GM19324 (cell line): ENCODE data around the gene PLCG1.

Experiments used
- ATAC-seq: cut with Tn5 transposase; IDR thresholded peaks from one replicate; pipeline ENCODE4 v1.9.1; 2021; ENCODE audit warnings: mild to moderate bottlenecking, moderate library complexity; ENCODE audit not compliant: unreplicated experiment, low FRiP score

PLCG1 gene

DNA sequence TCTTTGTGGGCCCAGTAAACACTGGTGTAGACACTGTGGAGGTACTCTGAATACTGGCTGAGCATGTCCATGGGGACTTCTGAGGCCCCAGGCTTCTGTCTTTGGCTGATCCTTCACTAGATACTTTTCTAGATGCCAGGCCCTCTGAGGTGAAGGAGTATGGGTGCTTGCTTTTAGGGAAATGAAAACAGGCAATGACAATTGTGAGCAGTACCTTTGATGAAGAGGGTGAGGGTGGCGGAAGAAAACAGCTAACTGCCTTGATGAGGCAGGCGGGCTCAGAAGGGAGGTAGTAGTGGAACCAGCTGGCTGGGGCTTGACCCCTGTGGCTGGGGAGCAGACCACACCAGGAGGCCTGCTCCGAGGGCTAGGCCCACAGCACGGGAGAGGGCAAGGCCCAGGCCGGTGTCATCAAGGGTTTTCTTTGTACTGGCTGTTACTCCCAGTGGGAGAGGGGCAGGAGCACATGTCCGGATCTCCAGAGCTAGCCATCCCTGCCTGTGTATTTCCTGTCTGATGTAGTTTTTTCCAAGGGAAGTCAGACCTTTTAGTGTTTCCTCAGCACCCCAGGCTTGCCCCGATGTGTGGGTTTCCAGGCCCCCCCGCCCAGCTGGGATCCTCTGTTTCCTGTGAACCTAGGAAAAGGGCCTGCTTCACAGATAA is 3.9 kb downstream of the PLCG1 start:
- ATAC-seq, result no peak

DNA sequence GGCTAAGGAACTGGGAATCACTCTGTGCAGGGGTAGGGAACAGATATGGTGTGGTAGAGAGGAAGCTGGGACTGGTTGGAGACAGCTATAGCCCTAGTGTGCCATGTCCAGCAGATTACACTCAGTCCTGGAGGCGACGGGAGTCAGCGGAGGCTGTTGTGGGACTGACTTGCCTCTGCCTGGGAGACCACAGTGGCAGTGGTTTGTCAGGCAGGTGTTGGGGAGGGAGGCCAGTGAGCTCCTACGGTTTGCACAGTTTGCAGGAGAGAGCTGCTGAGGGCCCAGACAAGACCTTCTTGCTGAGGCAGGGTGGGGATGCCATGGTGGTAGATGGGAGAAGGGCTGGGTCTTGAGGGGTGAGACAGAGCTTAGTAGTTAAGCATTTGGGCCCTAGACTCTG is 4.9 kb downstream of the PLCG1 start:
- ATAC-seq, result no peak

DNA sequence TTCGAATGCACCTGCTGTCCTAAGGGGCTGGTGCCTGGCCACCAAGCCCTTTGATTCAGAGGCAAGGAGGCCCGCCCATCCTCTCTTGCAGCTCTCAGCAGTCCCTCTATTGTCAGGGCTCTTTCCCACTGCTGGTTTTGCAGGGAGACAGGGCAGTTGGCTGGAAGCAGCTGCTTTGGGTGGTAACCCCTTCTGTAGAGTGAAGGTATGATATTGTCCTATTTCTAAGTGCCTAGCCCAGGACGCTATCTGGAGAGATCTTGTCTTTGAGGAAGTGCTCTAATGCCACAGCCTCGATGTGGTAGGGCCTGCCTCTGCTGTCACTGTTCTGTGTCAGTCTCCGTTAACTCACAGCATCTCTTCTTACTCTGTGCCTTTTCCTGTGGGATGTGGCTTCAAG is 5.6 kb downstream of the PLCG1 start:
- ATAC-seq, result no peak

DNA sequence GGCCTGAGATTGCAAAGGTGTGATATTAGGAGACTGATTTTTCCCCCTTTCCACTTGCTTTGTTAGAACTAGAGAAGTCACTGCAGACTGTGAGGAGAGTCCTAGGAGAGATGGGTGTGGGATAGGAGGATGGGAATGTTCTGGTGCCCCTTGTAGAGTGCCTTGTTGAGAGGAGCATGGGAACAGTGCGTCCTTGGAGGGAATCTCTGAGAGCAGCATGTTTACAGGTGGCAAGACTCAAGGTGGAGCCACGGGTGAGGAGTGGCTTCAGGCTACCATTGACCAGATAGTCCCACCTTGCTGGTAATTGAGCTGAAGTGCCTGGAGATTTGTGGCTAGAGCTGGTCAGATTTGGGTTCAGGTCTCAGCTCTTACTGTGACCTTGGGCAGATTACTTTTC is 6.0 kb downstream of the PLCG1 start:
- no peak for ATAC-seq

DNA sequence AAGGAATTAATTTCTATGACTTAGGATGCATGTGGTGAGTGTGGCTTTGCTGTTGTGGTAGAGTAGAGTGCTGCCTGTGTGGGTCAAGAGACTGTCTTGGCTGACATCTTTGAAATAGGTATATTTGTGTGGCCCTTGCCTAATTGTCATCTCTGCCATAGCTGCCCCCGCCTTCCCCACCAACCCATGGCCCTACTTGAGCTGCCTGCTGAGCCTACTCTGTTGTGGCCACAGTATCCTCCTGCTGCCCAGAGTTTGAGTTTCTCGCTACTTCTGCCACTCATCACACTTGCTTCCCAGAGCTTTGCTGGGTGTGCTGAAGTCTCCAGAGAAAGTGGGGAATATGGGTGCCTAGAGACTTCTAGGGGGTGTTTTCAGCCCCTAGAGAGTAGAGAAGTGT is 8.0 kb downstream of the PLCG1 start:
- no peak for ATAC-seq

DNA sequence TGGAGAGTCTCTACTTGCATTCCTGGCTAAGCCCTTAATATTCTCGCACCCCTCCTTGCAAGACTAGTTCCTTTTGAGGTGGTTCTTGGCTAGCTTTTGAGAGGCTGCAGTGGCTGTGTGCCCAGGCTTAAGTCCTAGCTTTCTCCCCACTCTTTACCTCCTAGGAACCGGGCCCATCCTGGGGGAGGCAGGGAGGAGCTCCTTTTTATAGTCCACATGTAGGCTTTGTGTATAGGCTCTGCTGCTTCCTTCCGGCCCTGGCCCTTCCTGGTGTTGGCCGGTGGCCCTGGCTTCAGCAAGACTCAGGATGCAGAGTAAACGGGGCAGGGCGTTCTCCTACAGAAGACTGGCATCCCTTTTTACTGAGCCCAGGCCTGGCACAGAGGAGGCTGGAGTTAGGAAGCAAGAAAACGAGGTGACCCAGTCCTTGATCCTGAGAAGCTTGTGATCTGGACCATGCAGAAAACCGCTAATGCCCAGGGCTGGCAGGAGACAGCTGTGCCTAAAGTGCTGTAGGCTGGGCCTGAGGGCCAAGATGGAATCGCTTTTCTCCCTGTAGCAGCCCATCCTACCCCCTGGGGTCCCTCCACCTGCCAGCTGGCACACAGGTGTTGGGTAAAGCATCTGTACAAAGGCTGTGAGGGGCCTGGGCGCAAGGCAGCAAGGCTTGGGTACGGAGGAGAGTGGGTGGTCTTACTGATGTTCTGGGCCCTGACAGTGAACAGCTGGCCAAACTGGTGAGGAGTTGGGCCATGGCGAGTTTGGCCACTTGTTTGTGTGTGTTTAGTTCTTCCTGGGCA is 8.7 kb downstream of the PLCG1 start:
- ATAC-seq, result no peak

DNA sequence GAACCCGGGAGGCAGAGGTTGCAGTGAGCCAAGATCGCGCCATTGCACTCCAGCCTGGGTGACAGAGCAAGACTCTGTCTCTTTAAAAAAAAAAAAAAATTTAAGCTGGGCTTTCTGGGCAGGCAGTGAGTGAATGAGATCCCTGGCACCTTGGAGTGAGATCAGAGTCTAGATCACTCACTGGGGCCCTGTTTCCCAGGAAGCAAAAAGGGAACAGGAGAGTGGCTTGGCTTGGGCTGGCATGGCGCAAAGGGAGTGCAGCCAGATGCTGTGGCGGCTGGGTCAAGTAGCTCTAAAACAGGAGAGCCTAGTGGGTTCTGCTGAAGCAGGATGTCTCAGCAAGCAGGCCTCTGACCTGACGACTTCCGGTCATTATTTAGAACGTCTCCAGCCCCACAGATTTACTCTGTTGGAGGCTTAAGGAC is 10.4 kb downstream of the PLCG1 start:
- no peak for ATAC-seq

DNA sequence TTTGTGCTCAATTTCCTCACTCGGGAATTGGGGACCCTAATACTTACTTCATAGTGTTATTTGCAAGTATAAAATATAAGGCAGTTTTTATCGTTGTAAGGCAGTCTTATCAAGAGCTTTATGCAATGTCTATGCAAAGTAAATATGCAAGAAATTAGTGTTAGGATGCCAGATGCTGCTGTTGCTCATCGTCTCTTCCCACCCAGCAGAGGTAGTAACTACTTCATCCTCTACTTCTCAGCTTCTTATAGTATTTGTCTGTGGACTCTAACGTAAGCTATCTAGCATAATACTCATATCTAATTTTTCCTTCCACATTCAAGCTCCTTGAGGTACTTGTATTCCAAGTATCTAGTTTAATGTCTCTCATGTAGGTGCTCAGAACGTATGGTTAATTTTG is 11.6 kb downstream of the PLCG1 start:
- no peak for ATAC-seq

DNA sequence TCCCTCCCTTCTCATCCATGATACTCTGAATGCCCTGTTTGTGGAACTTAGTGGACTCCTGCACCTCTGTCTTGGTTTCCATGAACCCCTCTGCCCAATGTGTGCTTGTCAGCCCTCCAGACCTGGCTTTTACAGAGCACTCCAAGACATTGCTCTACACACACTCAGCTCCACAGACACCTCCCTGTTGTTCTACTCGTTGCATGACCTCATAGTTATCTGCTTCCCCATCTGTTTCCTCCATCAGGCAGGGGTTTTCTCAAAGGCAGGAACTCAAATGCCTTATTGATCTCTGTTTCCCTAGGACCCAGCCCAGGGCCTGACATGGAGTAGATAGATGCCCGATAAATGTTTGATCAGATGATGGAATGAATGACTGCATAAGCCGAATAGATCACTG is 13.3 kb downstream of the PLCG1 start:
- no peak for ATAC-seq

DNA sequence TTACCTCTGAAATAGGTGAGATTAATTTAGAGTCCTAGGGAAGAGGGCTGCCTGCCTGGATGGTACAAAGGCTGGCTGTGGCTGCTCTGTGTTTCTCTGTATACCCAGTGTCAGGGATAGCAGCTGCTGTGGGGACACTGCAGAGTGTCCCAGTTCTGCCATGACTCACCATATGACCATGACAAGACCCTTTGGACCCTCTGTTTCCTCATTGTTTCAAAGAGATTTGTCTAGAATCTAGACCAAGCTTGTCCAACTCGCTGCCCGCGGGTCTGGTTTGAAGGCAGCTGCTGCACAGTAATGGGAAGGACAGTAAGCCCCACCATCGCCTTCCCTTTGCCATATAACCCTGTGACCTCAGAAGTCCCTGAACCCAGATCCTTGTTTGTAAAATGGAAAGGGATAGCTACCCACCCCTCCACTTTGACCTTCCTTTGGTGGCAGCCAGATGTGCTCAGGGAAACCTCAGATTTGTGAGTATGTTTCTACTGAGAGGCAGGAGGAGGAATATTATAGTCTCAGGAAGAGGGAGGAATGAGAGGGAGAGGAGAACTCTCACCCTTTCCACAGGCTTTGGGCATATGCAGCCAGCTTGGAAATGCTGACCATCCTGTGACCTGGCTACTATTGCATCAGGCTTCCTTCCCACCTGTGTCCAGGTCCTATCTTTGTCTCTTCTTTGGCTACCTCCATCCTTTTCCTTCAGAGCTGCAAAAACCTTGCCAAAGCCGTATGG is 14.0 kb downstream of the PLCG1 start:
- ATAC-seq, result no peak

DNA sequence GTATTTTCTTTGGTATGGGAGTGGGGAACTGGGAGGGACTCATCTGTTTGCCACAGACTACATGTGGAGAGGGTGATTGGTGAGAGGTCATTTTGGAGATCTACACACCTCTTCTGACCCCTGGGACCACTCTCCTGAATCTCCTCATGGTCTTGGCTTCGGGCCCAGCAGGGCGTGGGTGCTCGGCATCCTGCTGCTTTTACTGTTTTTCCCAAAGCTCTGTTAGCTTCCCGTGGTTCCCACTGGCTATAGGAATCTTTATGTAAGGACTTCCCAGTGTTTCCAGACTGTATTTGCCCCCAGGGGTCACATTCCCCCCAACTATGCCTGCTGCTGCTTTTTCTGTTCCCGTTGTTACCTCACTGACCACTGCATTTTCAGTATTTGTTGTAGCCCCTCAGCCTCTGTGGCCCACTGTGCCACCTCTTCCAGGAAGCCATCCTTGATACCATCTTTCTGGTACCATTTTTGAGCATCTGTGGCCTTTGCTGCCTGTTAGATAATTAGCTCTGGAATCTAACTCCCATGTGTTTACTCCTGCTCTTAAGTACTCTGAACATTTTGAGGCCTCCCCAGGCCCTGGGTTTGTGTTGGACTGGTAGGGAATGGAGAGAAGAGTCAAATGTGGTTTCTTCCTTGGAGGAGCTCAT is 14.9 kb downstream of the PLCG1 start:
- ATAC-seq, result no peak

DNA sequence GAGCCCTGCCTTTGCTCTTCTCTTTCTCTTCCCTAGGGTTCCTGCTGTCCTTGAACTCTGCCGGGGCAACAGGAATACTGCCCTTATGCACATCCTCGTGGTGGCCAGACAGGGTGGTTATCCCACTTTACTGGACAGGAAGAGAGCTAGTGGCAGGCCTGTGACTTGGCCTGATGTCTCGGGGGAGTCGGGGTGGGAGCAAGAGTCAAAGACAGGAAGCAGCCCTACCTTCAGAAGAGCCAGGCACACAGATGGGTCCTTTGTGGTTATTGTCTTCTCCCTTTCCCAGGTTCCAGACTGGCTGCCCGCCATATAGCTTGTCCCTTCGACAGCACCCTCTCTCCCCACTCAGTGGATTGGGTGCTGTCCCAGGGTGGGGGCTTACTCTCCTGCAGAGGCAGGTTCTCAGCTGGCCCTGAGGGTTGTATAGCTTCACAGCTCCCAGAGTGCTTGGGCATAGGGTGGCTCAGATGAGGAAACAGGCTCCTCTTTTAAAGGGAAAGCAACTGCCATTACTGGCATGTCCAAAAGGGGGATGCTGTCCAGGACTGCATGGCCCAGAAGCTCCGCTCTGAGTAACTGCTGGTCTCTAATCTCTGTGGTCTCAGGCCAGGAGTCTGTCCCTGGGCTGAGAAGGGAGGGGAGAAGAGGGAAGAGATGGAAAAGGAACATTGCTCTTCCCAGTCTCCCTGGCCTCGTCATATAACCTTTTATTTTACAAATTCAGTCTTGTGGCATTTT is 17.3 kb downstream of the PLCG1 start:
- no peak for ATAC-seq

DNA sequence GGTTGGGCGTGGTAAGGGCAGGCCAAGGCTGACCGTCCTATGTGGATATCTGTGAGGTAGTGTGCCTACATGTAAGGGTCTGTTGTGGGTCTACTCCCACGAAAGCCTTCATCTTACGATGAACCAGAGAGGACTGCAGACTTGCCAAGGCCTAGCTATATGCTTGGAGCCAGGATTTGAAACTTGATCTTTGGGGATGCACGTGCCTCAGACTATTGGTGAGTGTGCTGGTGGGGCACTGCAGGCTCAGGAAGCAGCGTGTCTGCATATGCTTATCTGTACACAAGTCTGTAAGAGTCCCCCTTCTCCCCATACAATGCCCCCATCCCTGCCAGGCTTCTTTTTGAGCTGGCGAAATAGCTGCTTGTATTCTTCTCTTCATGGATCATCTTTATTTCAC is 17.9 kb downstream of the PLCG1 start:
- no peak for ATAC-seq

DNA sequence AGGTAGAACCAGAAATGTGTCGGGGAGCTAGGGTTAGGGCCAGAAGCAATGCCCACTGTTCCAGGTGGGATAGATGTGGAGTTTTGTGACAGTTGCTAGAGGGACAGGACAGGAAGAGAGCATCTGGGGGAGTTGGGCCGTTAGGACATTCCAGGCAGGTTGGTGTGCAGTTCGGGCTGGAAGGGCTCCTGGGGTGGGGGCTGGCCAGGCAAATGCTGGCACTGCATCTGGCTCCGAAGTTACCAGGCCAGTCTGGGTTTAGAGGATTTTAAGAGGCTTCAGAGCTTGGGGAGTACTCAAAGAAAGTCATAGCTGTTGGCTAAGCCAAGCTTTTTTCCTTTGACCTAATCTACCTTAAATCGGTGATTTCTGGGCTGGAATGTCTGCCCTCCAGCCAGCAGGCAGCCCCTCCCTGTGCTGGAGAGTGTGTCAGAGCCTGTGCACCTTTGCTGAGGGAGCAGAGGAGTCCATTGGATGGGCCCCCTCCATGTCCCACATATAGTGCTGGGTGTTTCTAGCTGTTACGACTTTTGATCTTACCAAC is 20.8 kb downstream of the PLCG1 start:
- ATAC-seq, result no peak

DNA sequence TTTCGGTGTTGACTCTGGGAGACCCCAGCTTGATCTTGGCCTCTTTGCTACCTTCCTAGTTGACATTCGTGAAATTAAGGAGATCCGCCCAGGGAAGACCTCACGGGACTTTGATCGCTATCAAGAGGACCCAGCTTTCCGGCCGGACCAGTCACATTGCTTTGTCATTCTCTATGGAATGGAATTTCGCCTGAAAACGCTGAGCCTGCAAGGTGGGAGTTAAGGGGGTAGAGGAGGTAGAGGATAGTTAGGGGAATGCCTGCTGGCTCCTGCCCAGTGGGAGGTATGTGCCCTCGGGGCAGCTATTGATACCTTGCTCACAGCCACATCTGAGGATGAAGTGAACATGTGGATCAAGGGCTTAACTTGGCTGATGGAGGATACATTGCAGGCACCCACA is 22.2 kb downstream of the PLCG1 start:
- ATAC-seq, result no peak

DNA sequence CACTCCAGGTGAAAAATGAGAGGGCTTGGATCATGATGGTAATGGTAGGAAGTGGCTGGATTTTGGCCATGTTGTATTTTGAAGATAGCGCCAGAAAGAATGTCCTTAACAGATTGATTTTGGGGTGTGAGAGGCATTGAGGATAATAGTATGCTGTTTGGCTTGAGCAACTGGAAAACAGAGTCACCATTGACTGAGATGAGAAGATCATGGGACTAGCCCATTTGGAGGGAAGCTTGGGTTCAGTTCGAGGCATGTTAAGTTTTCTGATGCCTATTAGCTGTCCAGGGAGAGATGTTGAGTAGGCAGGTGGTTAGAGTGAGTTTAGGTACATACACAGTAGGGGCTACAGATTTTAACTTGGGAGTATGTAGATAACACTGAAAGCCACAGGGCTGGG is 23.3 kb downstream of the PLCG1 start:
- no peak for ATAC-seq

DNA sequence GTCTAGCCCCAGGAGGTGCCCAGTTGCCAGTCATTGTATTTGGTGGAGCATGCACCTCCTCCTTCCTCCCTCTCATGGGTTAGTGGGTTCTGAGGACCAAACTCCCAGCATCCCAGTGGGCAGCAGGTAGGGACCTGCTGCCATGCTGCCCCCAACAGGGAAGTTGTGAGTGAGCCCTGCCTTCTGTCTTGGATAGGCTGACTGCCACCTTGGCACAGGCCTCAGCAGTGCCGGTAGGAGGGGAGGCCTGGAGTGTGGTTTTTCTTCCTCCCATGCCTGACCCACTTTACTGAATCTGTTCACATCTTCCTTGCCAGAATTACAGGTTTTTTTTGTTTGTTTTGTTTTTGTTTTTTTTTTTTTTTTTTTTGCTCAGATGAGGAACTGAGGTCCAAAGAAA is 24.5 kb downstream of the PLCG1 start:
- no peak for ATAC-seq

DNA sequence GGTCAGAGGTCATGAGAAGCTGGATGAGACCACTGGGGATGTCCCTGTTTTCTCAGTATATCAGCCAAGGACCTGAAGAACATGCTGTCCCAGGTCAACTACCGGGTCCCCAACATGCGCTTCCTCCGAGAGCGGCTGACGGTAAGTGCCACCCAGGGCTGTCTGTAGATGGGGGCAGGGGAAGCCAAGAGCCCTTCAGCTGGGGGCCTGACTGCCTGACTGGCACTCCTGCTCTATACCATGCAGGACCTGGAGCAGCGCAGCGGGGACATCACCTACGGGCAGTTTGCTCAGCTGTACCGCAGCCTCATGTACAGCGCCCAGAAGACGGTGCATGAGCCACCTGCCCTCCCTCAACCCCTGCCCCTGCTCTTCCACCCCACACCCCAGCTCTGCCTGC is 25.1 kb downstream of the PLCG1 start:
- ATAC-seq, result no peak

DNA sequence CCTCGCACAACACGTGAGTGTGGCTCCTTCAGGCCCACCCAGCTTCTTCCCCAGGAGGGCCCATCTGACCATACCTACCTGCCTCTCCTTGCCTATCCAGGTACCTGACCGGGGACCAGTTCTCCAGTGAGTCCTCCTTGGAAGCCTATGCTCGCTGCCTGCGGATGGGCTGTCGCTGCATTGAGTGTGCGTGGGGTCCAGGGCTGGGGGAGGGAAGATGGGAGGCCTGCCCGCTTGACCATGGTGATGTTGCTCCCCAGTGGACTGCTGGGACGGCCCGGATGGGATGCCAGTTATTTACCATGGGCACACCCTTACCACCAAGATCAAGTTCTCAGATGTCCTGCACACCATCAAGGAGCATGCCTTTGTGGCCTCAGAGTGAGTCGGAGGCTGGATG is 26.5 kb downstream of the PLCG1 start:
- no peak for ATAC-seq
